ENCODE measurements around the gene PRDM16. TPM values are rescaled to one million over a fixed set of nuclear protein-coding genes. Genes with fewer than 3 reads are reported as not detected.

Gene PRDM16
- total RNA-seq, 1 experiment from 2014 or later = 0.17 TPM

- no peak overlapping the region for H3K27ac Mint-ChIP-seq
- no peak overlapping the region for H3K18ac ChIP-seq (ENCODE audit: insufficient read length, low read depth, low read length)
Observed at GRCh38 chr1:3137111-3138100, 68.4 kb downstream of the PRDM16 start.

More at GRCh38 chr1:3137111-3138100, 68.4 kb downstream of the PRDM16 start:
- Mint-ChIP-seq H3K4me3 (no peak overlapping the region), H3K36me3 (ENCODE audit: insufficient read depth in 1 of 3, low read depth in 3 of 3) (no peaks in the 10 kb centered on the region), H3K9me3 (no peaks in the 10 kb centered on the region; a peak in 1 of 5 replicates), H3K4me1 (peaks cover 0 to 7% of the 10 kb centered on the region in 2 experiments; a peak in 3 of 4 replicates), H3K27me3 (ENCODE audit: low read depth) (peaks cover 5% of the 10 kb centered on the region; the same call in 1 of the 2 replicates)
- H4K5ac ChIP-seq (ENCODE audit: insufficient read length, low read depth, low read length) = no peak overlapping the region
- TF ChIP-seq, protein P1, sequence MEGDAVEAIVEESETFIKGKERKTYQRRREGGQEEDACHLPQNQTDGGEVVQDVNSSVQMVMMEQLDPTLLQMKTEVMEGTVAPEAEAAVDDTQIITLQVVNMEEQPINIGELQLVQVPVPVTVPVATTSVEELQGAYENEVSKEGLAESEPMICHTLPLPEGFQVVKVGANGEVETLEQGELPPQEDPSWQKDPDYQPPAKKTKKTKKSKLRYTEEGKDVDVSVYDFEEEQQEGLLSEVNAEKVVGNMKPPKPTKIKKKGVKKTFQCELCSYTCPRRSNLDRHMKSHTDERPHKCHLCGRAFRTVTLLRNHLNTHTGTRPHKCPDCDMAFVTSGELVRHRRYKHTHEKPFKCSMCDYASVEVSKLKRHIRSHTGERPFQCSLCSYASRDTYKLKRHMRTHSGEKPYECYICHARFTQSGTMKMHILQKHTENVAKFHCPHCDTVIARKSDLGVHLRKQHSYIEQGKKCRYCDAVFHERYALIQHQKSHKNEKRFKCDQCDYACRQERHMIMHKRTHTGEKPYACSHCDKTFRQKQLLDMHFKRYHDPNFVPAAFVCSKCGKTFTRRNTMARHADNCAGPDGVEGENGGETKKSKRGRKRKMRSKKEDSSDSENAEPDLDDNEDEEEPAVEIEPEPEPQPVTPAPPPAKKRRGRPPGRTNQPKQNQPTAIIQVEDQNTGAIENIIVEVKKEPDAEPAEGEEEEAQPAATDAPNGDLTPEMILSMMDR (conservative IDR thresholded peaks at IDR 0.05) = no peak
- H4K20me1 ChIP-seq (ENCODE audit: control insufficient read depth, insufficient read depth, insufficient read length) = no peaks in the 10 kb centered on the region
- no peak overlapping the region for H3K56ac ChIP-seq (ENCODE audit: insufficient read length, low read depth, low read length)
- H3K4me1 ChIP-seq (ENCODE audit: insufficient read depth, low read length) = no peaks in the 10 kb centered on the region
- no peak overlapping the region for H2BK5ac ChIP-seq (ENCODE audit: insufficient read length, low read length)
- H3K4me2 ChIP-seq (ENCODE audit: insufficient read depth, insufficient read length, low read length) = no peak overlapping the region
- no peak overlapping the region for H3T11ph ChIP-seq (ENCODE audit: low read length)
- H3K79me1 ChIP-seq (ENCODE audit: insufficient read depth, low read depth, low read length, poor library complexity, severe bottlenecking) = no peaks in the 10 kb centered on the region
- no peak overlapping the region for H2BK12ac ChIP-seq (ENCODE audit: insufficient read length, low read depth, low read length)
- no peak overlapping the region for H3K14ac ChIP-seq (ENCODE audit: insufficient read depth, low read length)
- no peak overlapping the region for H3K4ac ChIP-seq (ENCODE audit: low read depth, low read length)
- H3K23ac ChIP-seq (ENCODE audit: insufficient read length, low read depth, low read length) = no peak overlapping the region
- H3K27me3 ChIP-seq (ENCODE audit: insufficient read depth, low read length) = no peaks in the 10 kb centered on the region
- H3K9me3 ChIP-seq (ENCODE audit: control insufficient read depth, low read depth, low read length) = no peaks in the 10 kb centered on the region
- H3K9ac ChIP-seq (ENCODE audit: extremely low read depth, insufficient read length, low read length) = no peak overlapping the region
- WGBS (ENCODE audit: extremely low coverage, insufficient read length, low lambda C conversion rate) = no CpG with 5 or more reads among the region's 28 CpGs
- H3K23me2 ChIP-seq (ENCODE audit: insufficient read length, low read depth, low read length, poor library complexity, severe bottlenecking) = no peaks in the 10 kb centered on the region
- no peaks in the 10 kb centered on the region for H3K79me2 ChIP-seq (ENCODE audit: insufficient read depth, low read length)
- H2BK15ac ChIP-seq (ENCODE audit: low read depth, low read length) = no peak overlapping the region
- no peak overlapping the region for H2BK120ac ChIP-seq (ENCODE audit: low read depth, low read length, poor library complexity, severe bottlenecking)
- H2BK20ac ChIP-seq (ENCODE audit: low read depth, low read length, poor library complexity, severe bottlenecking) = no peak overlapping the region
- no peak overlapping the region for H4K91ac ChIP-seq (ENCODE audit: insufficient read length, low read depth, low read length)
- H2AFZ ChIP-seq (ENCODE audit: low read length) = no peak overlapping the region
- DNase-seq = no peak
- H3K27ac ChIP-seq (ENCODE audit: insufficient read length, low read depth, low read length) = no peak overlapping the region
- no peak overlapping the region for H2AK5ac ChIP-seq (ENCODE audit: insufficient read length, low read length)
- no peak overlapping the region for H4K8ac ChIP-seq (replicated peaks; ENCODE audit: insufficient read length, low read depth, low read length)

Measured in H9 (cell line).